ENCODE data around the gene GAB4. TPM values are rescaled to one million over a fixed set of nuclear protein-coding genes. Genes with fewer than 3 reads are reported as not detected.

Gene GAB4
- total RNA-seq, 1 experiment from 2014 or later: not detected

DNA sequence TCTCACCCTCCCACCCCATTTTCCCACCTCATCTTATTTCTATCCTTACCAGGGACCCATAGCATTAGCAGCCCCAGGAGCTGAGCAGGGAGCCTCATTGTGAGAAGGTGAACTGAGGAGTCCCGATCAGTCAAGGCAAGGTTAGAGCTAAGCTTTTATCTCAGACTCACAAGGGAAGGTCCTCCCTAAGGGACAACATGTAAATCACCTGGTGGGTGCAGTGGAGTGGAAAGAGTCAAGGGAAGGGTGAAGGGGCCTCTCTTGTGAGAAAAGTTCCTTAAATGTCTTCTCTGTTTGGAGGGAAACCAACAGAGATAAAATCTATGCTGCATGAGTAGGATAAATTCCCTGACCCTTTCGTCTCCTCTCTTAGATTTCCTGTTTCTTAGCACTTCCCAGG lies 85.9 kb downstream of the GAB4 start:
- Histone ChIP-seq H3K27me3 (ENCODE audit: insufficient read depth, low read length) (no peaks in the 10 kb centered on the region), H2BK15ac (ENCODE audit: low read depth, low read length) (no peak overlapping the region), H3T11ph (ENCODE audit: low read length) (no peak overlapping the region), H3K4ac (ENCODE audit: low read depth, low read length) (no peak overlapping the region), H3K9me3 (ENCODE audit: control insufficient read depth, low read depth, low read length) (no peaks in the 10 kb centered on the region), H3K79me1 (ENCODE audit: insufficient read depth, low read depth, low read length, poor library complexity, severe bottlenecking) (no peaks in the 10 kb centered on the region), H2BK20ac (ENCODE audit: low read depth, low read length, poor library complexity, severe bottlenecking) (no peak overlapping the region), H3K27ac (ENCODE audit: insufficient read length, low read depth, low read length) (no peak overlapping the region), H4K5ac (ENCODE audit: insufficient read length, low read depth, low read length) (no peak overlapping the region), H3K23me2 (ENCODE audit: insufficient read length, low read depth, low read length, poor library complexity, severe bottlenecking) (no peaks in the 10 kb centered on the region), H3K14ac (ENCODE audit: insufficient read depth, low read length) (no peak overlapping the region), H2BK5ac (ENCODE audit: insufficient read length, low read length) (no peak overlapping the region), H3K18ac (ENCODE audit: insufficient read length, low read depth, low read length) (no peak overlapping the region), H2BK120ac (ENCODE audit: low read depth, low read length, poor library complexity, severe bottlenecking) (no peak overlapping the region), H3K4me2 (ENCODE audit: insufficient read depth, insufficient read length, low read length) (no peak overlapping the region), H3K56ac (ENCODE audit: insufficient read length, low read depth, low read length) (no peak overlapping the region), H3K9ac (ENCODE audit: extremely low read depth, insufficient read length, low read length) (no peak overlapping the region), H3K4me1 (ENCODE audit: insufficient read depth, low read length) (no peaks in the 10 kb centered on the region), H4K20me1 (ENCODE audit: control insufficient read depth, insufficient read depth, insufficient read length) (no peaks in the 10 kb centered on the region), H2AFZ (ENCODE audit: low read length) (no peak overlapping the region), H2AK5ac (ENCODE audit: insufficient read length, low read length) (no peak overlapping the region), H3K23ac (ENCODE audit: insufficient read length, low read depth, low read length) (no peak overlapping the region), H3K79me2 (ENCODE audit: insufficient read depth, low read length) (no peaks in the 10 kb centered on the region), H4K8ac (replicated peaks; ENCODE audit: insufficient read length, low read depth, low read length) (no peak overlapping the region), H2BK12ac (ENCODE audit: insufficient read length, low read depth, low read length) (no peak overlapping the region), H4K91ac (ENCODE audit: insufficient read length, low read depth, low read length) (no peak overlapping the region)
- H3K36me3 Mint-ChIP-seq (ENCODE audit: insufficient read depth in 1 of 3, low read depth in 3 of 3): 0 out of 7 replicates have a peak, but pooled peaks cover 0 to 4% (median 0%) of the 10 kb centered on the region in 3 experiments
- H3K4me3 Mint-ChIP-seq: no peak overlapping the region
- WGBS (ENCODE audit: extremely low coverage, insufficient read length, low lambda C conversion rate): no CpG with 5 or more reads among the region's 2 CpGs
- peaks cover 84 to 96% of the 10 kb centered on the region in 2 experiments for H3K9me3 Mint-ChIP-seq
- H3K4me1 Mint-ChIP-seq: peaks cover 0 to 2% of the 10 kb centered on the region in 2 experiments; a peak in 2 of 4 replicates
- H3K27me3 Mint-ChIP-seq (ENCODE audit: low read depth): peaks cover 25% of the 10 kb centered on the region
- no peak for DNase-seq
- no peak overlapping the region for H3K27ac Mint-ChIP-seq
- TF ChIP-seq, protein P1, sequence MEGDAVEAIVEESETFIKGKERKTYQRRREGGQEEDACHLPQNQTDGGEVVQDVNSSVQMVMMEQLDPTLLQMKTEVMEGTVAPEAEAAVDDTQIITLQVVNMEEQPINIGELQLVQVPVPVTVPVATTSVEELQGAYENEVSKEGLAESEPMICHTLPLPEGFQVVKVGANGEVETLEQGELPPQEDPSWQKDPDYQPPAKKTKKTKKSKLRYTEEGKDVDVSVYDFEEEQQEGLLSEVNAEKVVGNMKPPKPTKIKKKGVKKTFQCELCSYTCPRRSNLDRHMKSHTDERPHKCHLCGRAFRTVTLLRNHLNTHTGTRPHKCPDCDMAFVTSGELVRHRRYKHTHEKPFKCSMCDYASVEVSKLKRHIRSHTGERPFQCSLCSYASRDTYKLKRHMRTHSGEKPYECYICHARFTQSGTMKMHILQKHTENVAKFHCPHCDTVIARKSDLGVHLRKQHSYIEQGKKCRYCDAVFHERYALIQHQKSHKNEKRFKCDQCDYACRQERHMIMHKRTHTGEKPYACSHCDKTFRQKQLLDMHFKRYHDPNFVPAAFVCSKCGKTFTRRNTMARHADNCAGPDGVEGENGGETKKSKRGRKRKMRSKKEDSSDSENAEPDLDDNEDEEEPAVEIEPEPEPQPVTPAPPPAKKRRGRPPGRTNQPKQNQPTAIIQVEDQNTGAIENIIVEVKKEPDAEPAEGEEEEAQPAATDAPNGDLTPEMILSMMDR (conservative IDR thresholded peaks at IDR 0.05): no peak

Measured in H9 (cell line).